ENCODE measurements around the gene DENND4A. TPM values are rescaled to one million over a fixed set of nuclear protein-coding genes. Genes with fewer than 3 reads are reported as not detected.

The DENND4A gene
- total and polyA plus RNA-seq, 2 donors (not counting 1 experiment from before 2014, with no cell fraction given), result 24.4 to 103 TPM

- no peak for ATAC-seq (ENCODE audit: low read depth)
- POLR2A ChIA-PET, result interaction anchor here (0.6 kb wide), 1 partner anchor 1519 kb away, joined by 9 read pairs; no protein-coding TSS in a partner anchor
- intact Hi-C loops (cut with micrococcal nuclease), result no loop called here
- Histone ChIP-seq H3K4me3 (ENCODE audit: control extremely low read depth in 1 of 5, extremely low read depth in 1 of 5, insufficient read depth in 1 of 5, low read depth in 2 of 5, low read length in 4 of 5) (no peak overlapping the region), H4K20me1 (ENCODE audit: control insufficient read depth, insufficient read depth, low read length, poor library complexity, severe bottlenecking) (no peaks in the 10 kb centered on the region), H3K4me1 (ENCODE audit: control insufficient read depth in 2 of 2, insufficient read depth in 2 of 2, low read length in 2 of 2) (no peaks in the 10 kb centered on the region), H3K36me3 (replicated peaks in 1 of 2; ENCODE audit: control extremely low read depth in 1 of 2, control insufficient read depth in 1 of 2, extremely low read depth in 1 of 2, insufficient read depth in 2 of 2, low read length in 1 of 2) (peaks cover 0 to 3% of the 10 kb centered on the region in 2 experiments), H3K9ac (ENCODE audit: low read length) (no peak overlapping the region), H3K79me2 (ENCODE audit: control insufficient read depth, insufficient read depth, low read length) (no peaks in the 10 kb centered on the region), H3K4me2 (replicated peaks; ENCODE audit: low read depth, low read length, poor library complexity, severe bottlenecking) (no peak overlapping the region), H2AFZ (ENCODE audit: insufficient read depth, low read depth, low read length, poor library complexity, severe bottlenecking) (no peak overlapping the region), H3K27me3 (replicated peaks in 1 of 4; ENCODE audit: control extremely low read depth in 1 of 4, control insufficient read depth in 3 of 4, insufficient read depth in 4 of 4, low read length in 3 of 4) (no peaks in the 10 kb centered on the region), H3K9me3 (ENCODE audit: control extremely low read depth in 1 of 3, control insufficient read depth in 2 of 3, insufficient read depth in 1 of 3, low read length in 2 of 3) (no peaks in the 10 kb centered on the region), H3K27ac (ENCODE audit: low read length in 2 of 2) (no peak overlapping the region)
- no peak for DNase-seq
- Mint-ChIP-seq H3K27ac (no peak overlapping the region), H3K4me1 (no peaks in the 10 kb centered on the region), H3K9me3 (ENCODE audit: insufficient read depth) (no peaks in the 10 kb centered on the region), H3K27me3 (no peaks in the 10 kb centered on the region), H3K4me3 (no peak overlapping the region)
- CTCF ChIA-PET, result no interaction called here
- TF ChIP-seq EZH2 (IDR thresholded peaks at IDR 0.05; ENCODE audit: borderline replicate concordance, insufficient read depth, low read depth, low read length, poor library complexity, severe bottlenecking), result no peak
- no peak for TF ChIP-seq CTCF (IDR thresholded peaks at IDR 0.05)
These were observed 169.0 kb downstream of the DENND4A start for GRCh38 chr15:65623103-65623502.

GRCh38 chr15:65621638-65622037 lies 170.5 kb downstream of the DENND4A start, which contains the start of gene SLC24A1:
Gene SLC24A1 (plus strand): TSS chr15:65621938. CDS start chr15:65624081, 2,143 bp downstream.
- H3K36me3 ChIP-seq (replicated peaks in 1 of 2; ENCODE audit: control extremely low read depth in 1 of 2, control insufficient read depth in 1 of 2, extremely low read depth in 1 of 2, insufficient read depth in 2 of 2, low read length in 1 of 2), result no peaks in the 10 kb centered on the region
- DNase-seq (no peak), ATAC-seq (ENCODE audit: low read depth) (no peak)
- H3K27ac ChIP-seq (ENCODE audit: low read length in 2 of 2), result no peak within 1 kb of the TSS
- intact Hi-C loops (cut with micrococcal nuclease), result no loop called here
- Mint-ChIP-seq H3K9me3 (ENCODE audit: insufficient read depth) (no peaks in the 10 kb centered on the region), H3K27ac (no peak within 1 kb of the TSS), H3K4me3 (no peak within 1 kb of the TSS), H3K4me1 (no peaks in the 10 kb centered on the region), H3K27me3 (no peaks in the 10 kb centered on the region)
- 92% methylated on average over 3 of the region's 6 CpGs for WGBS (ENCODE audit: insufficient coverage)
- no peaks in the 10 kb centered on the region for H3K27me3 ChIP-seq (replicated peaks in 1 of 4; ENCODE audit: control extremely low read depth in 1 of 4, control insufficient read depth in 3 of 4, insufficient read depth in 4 of 4, low read length in 3 of 4)
- no peaks in the 10 kb centered on the region for H4K20me1 ChIP-seq (ENCODE audit: control insufficient read depth, insufficient read depth, low read length, poor library complexity, severe bottlenecking)
- ChIA-PET POLR2A (no interaction called here), CTCF (interaction anchor here (0.7 to 0.8 kb wide), 2 partner anchors 17 to 245 kb away, joined by 3 read pairs; no protein-coding TSS in a partner anchor)
- TF ChIP-seq EZH2 (IDR thresholded peaks at IDR 0.05; ENCODE audit: borderline replicate concordance, insufficient read depth, low read depth, low read length, poor library complexity, severe bottlenecking) (no peak), CTCF (IDR thresholded peaks at IDR 0.05) (no peak)
- no peaks in the 10 kb centered on the region for H3K79me2 ChIP-seq (ENCODE audit: control insufficient read depth, insufficient read depth, low read length)
- no peaks in the 10 kb centered on the region for H3K4me1 ChIP-seq (ENCODE audit: control insufficient read depth in 2 of 2, insufficient read depth in 2 of 2, low read length in 2 of 2)
- no peak within 1 kb of the TSS for H3K4me2 ChIP-seq (replicated peaks; ENCODE audit: low read depth, low read length, poor library complexity, severe bottlenecking)
- no peak within 1 kb of the TSS for H2AFZ ChIP-seq (ENCODE audit: insufficient read depth, low read depth, low read length, poor library complexity, severe bottlenecking)
- no peaks in the 10 kb centered on the region for H3K9me3 ChIP-seq (ENCODE audit: control extremely low read depth in 1 of 3, control insufficient read depth in 2 of 3, insufficient read depth in 1 of 3, low read length in 2 of 3)
- no peak within 1 kb of the TSS for H3K9ac ChIP-seq (ENCODE audit: low read length)
- H3K4me3 ChIP-seq (ENCODE audit: control extremely low read depth in 1 of 5, extremely low read depth in 1 of 5, insufficient read depth in 1 of 5, low read depth in 2 of 5, low read length in 4 of 5), result no peak within 1 kb of the TSS
